ENCODE data around the gene CH25H.

DNA sequence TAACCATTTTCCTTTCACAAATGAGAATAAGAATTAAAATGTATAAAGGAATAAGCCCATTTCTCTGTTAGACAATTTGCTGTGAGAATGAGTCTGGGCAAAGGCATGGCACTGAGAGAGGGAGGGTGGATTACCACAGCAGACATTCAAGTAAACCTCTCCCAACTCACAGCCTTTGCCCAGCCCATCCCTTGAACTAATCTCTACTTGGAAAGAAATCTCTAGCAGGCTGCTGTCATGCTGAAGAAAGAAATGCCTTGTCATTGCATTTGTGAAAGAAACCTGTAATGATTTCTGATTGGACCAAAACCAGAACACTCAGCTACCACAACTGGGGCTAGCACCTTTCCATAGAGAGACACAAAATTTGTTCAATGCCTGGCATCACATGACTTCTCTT is 39.2 kb downstream of the CH25H start:
- TF ChIP-seq, protein P1, sequence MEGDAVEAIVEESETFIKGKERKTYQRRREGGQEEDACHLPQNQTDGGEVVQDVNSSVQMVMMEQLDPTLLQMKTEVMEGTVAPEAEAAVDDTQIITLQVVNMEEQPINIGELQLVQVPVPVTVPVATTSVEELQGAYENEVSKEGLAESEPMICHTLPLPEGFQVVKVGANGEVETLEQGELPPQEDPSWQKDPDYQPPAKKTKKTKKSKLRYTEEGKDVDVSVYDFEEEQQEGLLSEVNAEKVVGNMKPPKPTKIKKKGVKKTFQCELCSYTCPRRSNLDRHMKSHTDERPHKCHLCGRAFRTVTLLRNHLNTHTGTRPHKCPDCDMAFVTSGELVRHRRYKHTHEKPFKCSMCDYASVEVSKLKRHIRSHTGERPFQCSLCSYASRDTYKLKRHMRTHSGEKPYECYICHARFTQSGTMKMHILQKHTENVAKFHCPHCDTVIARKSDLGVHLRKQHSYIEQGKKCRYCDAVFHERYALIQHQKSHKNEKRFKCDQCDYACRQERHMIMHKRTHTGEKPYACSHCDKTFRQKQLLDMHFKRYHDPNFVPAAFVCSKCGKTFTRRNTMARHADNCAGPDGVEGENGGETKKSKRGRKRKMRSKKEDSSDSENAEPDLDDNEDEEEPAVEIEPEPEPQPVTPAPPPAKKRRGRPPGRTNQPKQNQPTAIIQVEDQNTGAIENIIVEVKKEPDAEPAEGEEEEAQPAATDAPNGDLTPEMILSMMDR (IDR thresholded peaks at IDR 0.05) = no peak
- TF ChIP-seq POLR2A (IDR thresholded peaks at IDR 0.05) = no peak
